Type B pancreatic cell (in vitro differentiated cells): ENCODE measurements around the gene TASP1. TPM values are rescaled to one million over a fixed set of nuclear protein-coding genes. Genes with fewer than 3 reads are reported as not detected.
"Not testable (repeated sequence)": the region's sequence is repeated elsewhere in the genome, so short reads cannot be mapped to it uniquely, and the experiment has no call there.

Experiments
- DNase-seq: peaks from one replicate; pipeline ENCODE4 v3.0.0; 2021; ENCODE audit warnings: mixed read lengths; ENCODE audit not compliant: unreplicated experiment; ENCODE audit errors: extremely low spot score
- H3K27ac Mint-ChIP-seq: 2 replicates; pipeline ENCODE4 v1.8.0; 2021; ENCODE audit warnings: mild to moderate bottlenecking, mixed read lengths
- H3K27me3 Mint-ChIP-seq: 2 replicates; pipeline ENCODE4 v1.8.0; 2021; ENCODE audit warnings: mixed read lengths
- H3K36me3 Mint-ChIP-seq: 2 replicates; pipeline ENCODE4 v1.8.0; 2021; ENCODE audit warnings: mixed read lengths
- H3K4me1 Mint-ChIP-seq: one replicate; pipeline ENCODE4 v1.8.0; 2021; ENCODE audit warnings: mixed read lengths; ENCODE audit not compliant: unreplicated experiment
- H3K4me3 Mint-ChIP-seq: 2 replicates; pipeline ENCODE4 v1.8.0; 2021; ENCODE audit warnings: mild to moderate bottlenecking, mixed read lengths
- H3K9me3 Mint-ChIP-seq: 2 replicates; pipeline ENCODE4 v1.8.0; 2021; ENCODE audit warnings: mixed read lengths
- CTCF ChIP-seq: fragments of 200-600 bp; sonication (generic); conservative IDR thresholded peaks from 2 replicates; pipeline ENCODE4 v1.5.0; 2021; ENCODE audit warnings: antibody characterized with exemption, mild to moderate bottlenecking
- total RNA-seq: library from RNA; stranded (reverse); gene quantifications from 2 replicates; pipeline ENCODE4 v1.2.1, GENCODE V29; 2021; ENCODE audit warnings: low replicate concordance

TASP1 gene
- total RNA-seq, 1 donor from 2014 or later = 16.7 TPM

DNA sequence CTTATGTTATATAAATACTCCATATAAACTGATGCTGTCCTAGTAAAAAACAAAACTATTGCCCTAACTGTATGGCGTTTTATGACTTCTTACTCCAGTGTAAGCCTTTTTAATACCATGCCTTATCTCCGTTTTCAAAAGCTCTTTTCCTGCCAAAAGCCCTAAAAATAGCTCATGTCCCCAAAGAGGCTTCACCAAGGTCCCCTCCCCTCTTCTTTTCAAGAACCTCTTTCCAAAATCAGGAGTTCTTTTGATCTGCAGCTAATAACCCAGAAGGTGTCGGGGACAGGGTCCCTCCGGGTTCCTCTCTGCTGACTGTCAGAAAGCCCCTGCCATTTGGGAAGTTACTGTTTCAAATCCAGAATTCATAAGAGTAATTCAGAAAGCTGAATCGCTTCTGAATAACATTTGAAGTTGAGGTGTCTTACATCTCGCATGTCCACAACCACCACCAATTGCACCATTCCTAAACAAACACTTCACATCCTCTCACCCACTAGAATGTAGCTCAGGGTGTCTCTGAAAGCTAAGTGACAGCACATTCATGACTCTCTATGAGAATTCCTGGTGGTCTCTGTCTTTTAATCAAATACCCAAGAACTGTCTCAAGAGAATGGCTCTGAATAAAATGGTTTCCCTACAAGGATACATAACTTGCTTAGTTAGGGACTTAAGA, 13.3 kb downstream of the TASP1 start:
- no peak for DNase-seq
- H3K27me3 Mint-ChIP-seq = no peaks in the 10 kb centered on the region
- no peak overlapping the region for H3K27ac Mint-ChIP-seq
- H3K4me1 Mint-ChIP-seq = peaks cover 5% of the 10 kb centered on the region
- H3K9me3 Mint-ChIP-seq = no peaks in the 10 kb centered on the region
- H3K36me3 Mint-ChIP-seq = peaks cover 23% of the 10 kb centered on the region
- H3K4me3 Mint-ChIP-seq = no peak overlapping the region
- no peak for TF ChIP-seq CTCF

GRCh38 chr20:13619415-13619814, 19.3 kb downstream of the TASP1 start:
- not testable (repeated sequence) for H3K4me3 Mint-ChIP-seq, H3K9me3 Mint-ChIP-seq, DNase-seq, H3K27ac Mint-ChIP-seq, H3K27me3 Mint-ChIP-seq
- Mint-ChIP-seq H3K36me3 (peaks cover 33% of the 10 kb centered on the region), H3K4me1 (peaks cover 11% of the 10 kb centered on the region)

GRCh38 chr20:13618456-13618855, 20.3 kb downstream of the TASP1 start:
- H3K27ac Mint-ChIP-seq, DNase-seq, H3K9me3 Mint-ChIP-seq, H3K4me3 Mint-ChIP-seq, H3K27me3 Mint-ChIP-seq: not testable (repeated sequence)
- Mint-ChIP-seq H3K4me1 (peaks cover 11% of the 10 kb centered on the region), H3K36me3 (peaks cover 33% of the 10 kb centered on the region)

DNA sequence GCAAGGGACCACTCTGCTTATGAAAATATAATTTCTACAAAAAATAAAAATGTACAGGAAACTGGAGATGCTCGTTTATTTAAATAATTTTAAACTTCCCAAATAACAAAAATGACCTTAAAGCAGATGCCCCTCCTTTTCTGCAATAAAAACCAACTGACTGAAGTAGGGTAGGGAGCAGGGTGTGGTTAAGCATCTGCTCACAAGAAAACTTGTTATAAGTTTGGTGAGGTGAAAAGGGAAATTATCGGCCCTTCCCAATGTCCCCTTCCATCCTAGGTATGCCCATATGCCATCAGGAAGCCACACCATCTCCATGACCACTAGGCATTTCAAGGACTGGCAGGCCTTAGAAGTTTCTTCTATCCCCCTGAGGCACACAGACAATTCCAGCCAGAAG, 21.1 kb downstream of the TASP1 start:
- Mint-ChIP-seq H3K36me3 (peaks cover 32% of the 10 kb centered on the region), H3K4me1 (peaks cover 11% of the 10 kb centered on the region)
- H3K9me3 Mint-ChIP-seq, H3K27me3 Mint-ChIP-seq, DNase-seq, H3K4me3 Mint-ChIP-seq, H3K27ac Mint-ChIP-seq: not testable (repeated sequence)

GRCh38 chr20:13616713-13617112, 22.0 kb downstream of the TASP1 start:
- H3K27me3 Mint-ChIP-seq, H3K4me3 Mint-ChIP-seq, H3K9me3 Mint-ChIP-seq, DNase-seq: not testable (repeated sequence)
- Mint-ChIP-seq H3K27ac (peak overlapping the region; percentile 12), H3K36me3 (peaks cover 25% of the 10 kb centered on the region), H3K4me1 (peaks cover 11% of the 10 kb centered on the region)

GRCh38 chr20:13613917-13614316, 24.8 kb downstream of the TASP1 start:
- Mint-ChIP-seq H3K27ac (no peak overlapping the region), H3K9me3 (no peaks in the 10 kb centered on the region), H3K36me3 (peaks cover 33% of the 10 kb centered on the region), H3K27me3 (no peaks in the 10 kb centered on the region), H3K4me3 (no peak overlapping the region), H3K4me1 (peaks cover 11% of the 10 kb centered on the region)
- no peak for TF ChIP-seq CTCF
- no peak for DNase-seq

DNA sequence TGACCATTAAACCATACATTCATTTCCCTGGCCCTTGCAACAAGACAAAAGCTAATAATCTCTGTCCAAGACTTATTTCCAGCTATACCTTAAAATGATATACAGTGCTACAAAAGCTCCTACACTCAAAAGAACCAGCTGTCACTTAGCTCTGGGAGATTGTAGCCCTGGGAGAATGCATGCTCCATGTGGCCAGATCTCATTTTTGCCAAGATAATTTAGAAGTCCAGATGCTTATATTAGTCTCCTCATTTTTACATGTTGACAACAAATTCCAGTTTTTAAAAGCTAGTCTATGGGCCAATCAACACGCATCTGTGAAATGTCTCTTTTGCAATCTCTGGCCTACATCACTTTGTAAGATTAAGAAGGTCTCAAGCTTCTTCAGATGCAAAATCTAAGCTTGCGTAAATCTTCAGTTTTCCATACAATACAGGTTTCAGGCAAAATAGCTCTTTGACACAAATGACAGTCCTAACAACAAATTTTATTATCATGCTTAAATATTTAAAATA, 27.1 kb downstream of the TASP1 start:
- Mint-ChIP-seq H3K9me3 (no peaks in the 10 kb centered on the region), H3K27me3 (no peaks in the 10 kb centered on the region), H3K4me1 (peaks cover 3% of the 10 kb centered on the region), H3K4me3 (no peak overlapping the region), H3K36me3 (peaks cover 29% of the 10 kb centered on the region), H3K27ac (no peak overlapping the region)
- no peak for DNase-seq
- no peak for TF ChIP-seq CTCF
